H1 (cell line): ENCODE results near the gene B9D1. TPM values are rescaled to one million over a fixed set of nuclear protein-coding genes. Genes with fewer than 3 reads are reported as not detected.

Experiments
- CHD7 ChIP-seq: fragments of 300-600 bp; sonication (generic); IDR thresholded peaks from 2 replicates; pipeline ENCODE4 v1.7.1; 2012; ENCODE audit warnings: low read length, moderate library complexity, mild to moderate bottlenecking, inconsistent platforms; ENCODE audit not compliant: insufficient replicate concordance
- CTBP2 ChIP-seq: IDR thresholded peaks from 2 replicates; pipeline ENCODE4 v1.7.0; 2011; ENCODE audit warnings: borderline replicate concordance, mild to moderate bottlenecking, moderate library complexity, mixed read lengths, low read length; ENCODE audit not compliant: insufficient read depth, insufficient read length
- KDM4A ChIP-seq: IDR thresholded peaks from one replicate; pipeline ENCODE4 v1.7.1; 2012; ENCODE audit warnings: low read depth, mild to moderate bottlenecking, moderate library complexity, low read length, inconsistent platforms; ENCODE audit not compliant: severe bottlenecking
- SP4 ChIP-seq: IDR thresholded peaks from 2 replicates; pipeline ENCODE4 v1.6.1; 2012; ENCODE audit warnings: low read length, inconsistent platforms
- SRF ChIP-seq: IDR thresholded peaks from 2 replicates; pipeline ENCODE4 v1.6.1; 2011; ENCODE audit warnings: mild to moderate bottlenecking, low read depth, low read length, moderate library complexity
- polyA plus RNA-seq, 7 experiments: library from polyadenylated mRNA; depleted of rRNA in 3 of 7; stranded (reverse) in 5 of 7; unstranded in 2 of 7; fragments of >200 nt in 5 of 7; fragments of 200-250 nt in 2 of 7; gene quantifications; 1 replicate in 5 of 7; 2 replicates in 1 of 7; 4 replicates in 1 of 7; pipeline versions ENCODE4 v1.2.1 to v1.2.3, GENCODE V29; 2011 to 2013; ENCODE audit warnings: missing spikeins in 2 of 7, mixed read lengths in 2 of 7
- total RNA-seq: library from RNA; stranded (reverse); fragmentation: NEBNext Ultra II Directional; extraction: Animal tissue kit (Norgen Biotek cat#: 25700); gene quantifications from 2 replicates; pipeline ENCODE4 v1.2.1, GENCODE V29; 2021

B9D1 gene
- total and polyA plus RNA-seq, 2 of the 8 experiments (the other 6 are each of a cell fraction or from before 2014, with no cell fraction given), result 24.6 to 65.7 TPM

GRCh38 chr17:19372866-19373504 is 10.5 kb upstream of the B9D1 start (continued):
- TF ChIP-seq CHD7 (no peak), SP4 (no peak), KDM4A (no peak), SRF (no peak), CTBP2 (no peak)
